Common myeloid progenitor, CD34-positive (primary cell): ENCODE data around the gene XBP1.

ENCODE experiments used
- CTCF ChIA-PET: fragments of 350-600 bp; sonication (Branson Sonifier 250); formaldehyde crosslinking; loops from one replicate; lab custom pipeline; 2021; ENCODE audit warnings: antibody characterized with exemption; lab: Charles Lee
- POLR2A ChIA-PET: fragments of 350-600 bp; sonication (Branson Sonifier 250); formaldehyde crosslinking; loops from one replicate; lab custom pipeline; 2021; ENCODE audit warnings: antibody characterized with exemption; lab: Charles Lee
- DNase-seq, 3 donors: peaks; one replicate each; pipeline versions ENCODE4 v3.0.0 to v3.0.0-alpha.2; 2013
- H3K27ac ChIP-seq, 2 experiments: 1 replicate in 1 of 2; 2 replicates in 1 of 2; pipeline ENCODE4 v1.7.0; 2013; ENCODE audit warnings: inconsistent platforms in 2 of 2, low read length in 2 of 2, mild to moderate bottlenecking in 2 of 2, low read depth in 1 of 2, moderate library complexity in 1 of 2; ENCODE audit not compliant: severe bottlenecking in 2 of 2, insufficient read depth in 1 of 2, poor library complexity in 1 of 2
- H3K27me3 ChIP-seq, 5 experiments: replicated peaks in 2 of 5; 1 replicate in 3 of 5; 2 replicates in 2 of 5; pipeline versions ENCODE4 v1.6.1 to v1.7.0; 2013; ENCODE audit warnings: low read length in 4 of 5, mild to moderate bottlenecking in 2 of 5, moderate library complexity in 2 of 5, inconsistent platforms in 1 of 5; ENCODE audit not compliant: insufficient read depth in 5 of 5, control insufficient read depth in 4 of 5
- H3K36me3 ChIP-seq, 4 experiments: 1 replicate in 2 of 4; 2 replicates in 2 of 4; pipeline versions ENCODE4 v1.6.1 to v1.7.0; 2013; ENCODE audit warnings: low read length in 3 of 4, control low read depth in 1 of 4, mild to moderate bottlenecking in 1 of 4; ENCODE audit not compliant: control insufficient read depth in 4 of 4, insufficient read depth in 4 of 4
- H3K4me1 ChIP-seq, 4 experiments: 1 replicate in 3 of 4; 2 replicates in 1 of 4; pipeline versions ENCODE4 v1.6.1 to v1.7.1; 2013; ENCODE audit warnings: low read length in 3 of 4, mild to moderate bottlenecking in 3 of 4, control low read depth in 1 of 4, inconsistent platforms in 1 of 4, moderate library complexity in 1 of 4; ENCODE audit not compliant: control insufficient read depth in 4 of 4, insufficient read depth in 4 of 4; ENCODE audit errors: control extremely low read depth in 1 of 4
- H3K4me3 ChIP-seq, 7 experiments: 1 replicate in 4 of 7; 2 replicates in 3 of 7; pipeline versions ENCODE4 v1.5.1 to v1.7.0; 2013; ENCODE audit warnings: mild to moderate bottlenecking in 7 of 7, low read length in 6 of 7, moderate library complexity in 6 of 7, inconsistent platforms in 2 of 7, low read depth in 2 of 7, control low read depth in 1 of 7; ENCODE audit not compliant: insufficient read depth in 4 of 7, control insufficient read depth in 1 of 7; ENCODE audit errors: extremely low read depth in 1 of 7
- H3K9me3 ChIP-seq, 5 experiments: 1 replicate in 4 of 5; 2 replicates in 1 of 5; pipeline versions ENCODE4 v1.6.1 to v1.7.1; 2013; ENCODE audit warnings: low read length in 4 of 5, mild to moderate bottlenecking in 2 of 5, inconsistent platforms in 1 of 5, low read depth in 1 of 5, moderate library complexity in 1 of 5; ENCODE audit not compliant: control insufficient read depth in 4 of 5, insufficient read depth in 2 of 5; ENCODE audit errors: control extremely low read depth in 1 of 5
- WGBS: methylation state at CpG from one replicate; pipeline ENCODE4 v1.1.5; 2013; ENCODE audit not compliant: insufficient coverage; 5-methylcytosine and 5-hydroxymethylcytosine counted together

XBP1 gene

DNA sequence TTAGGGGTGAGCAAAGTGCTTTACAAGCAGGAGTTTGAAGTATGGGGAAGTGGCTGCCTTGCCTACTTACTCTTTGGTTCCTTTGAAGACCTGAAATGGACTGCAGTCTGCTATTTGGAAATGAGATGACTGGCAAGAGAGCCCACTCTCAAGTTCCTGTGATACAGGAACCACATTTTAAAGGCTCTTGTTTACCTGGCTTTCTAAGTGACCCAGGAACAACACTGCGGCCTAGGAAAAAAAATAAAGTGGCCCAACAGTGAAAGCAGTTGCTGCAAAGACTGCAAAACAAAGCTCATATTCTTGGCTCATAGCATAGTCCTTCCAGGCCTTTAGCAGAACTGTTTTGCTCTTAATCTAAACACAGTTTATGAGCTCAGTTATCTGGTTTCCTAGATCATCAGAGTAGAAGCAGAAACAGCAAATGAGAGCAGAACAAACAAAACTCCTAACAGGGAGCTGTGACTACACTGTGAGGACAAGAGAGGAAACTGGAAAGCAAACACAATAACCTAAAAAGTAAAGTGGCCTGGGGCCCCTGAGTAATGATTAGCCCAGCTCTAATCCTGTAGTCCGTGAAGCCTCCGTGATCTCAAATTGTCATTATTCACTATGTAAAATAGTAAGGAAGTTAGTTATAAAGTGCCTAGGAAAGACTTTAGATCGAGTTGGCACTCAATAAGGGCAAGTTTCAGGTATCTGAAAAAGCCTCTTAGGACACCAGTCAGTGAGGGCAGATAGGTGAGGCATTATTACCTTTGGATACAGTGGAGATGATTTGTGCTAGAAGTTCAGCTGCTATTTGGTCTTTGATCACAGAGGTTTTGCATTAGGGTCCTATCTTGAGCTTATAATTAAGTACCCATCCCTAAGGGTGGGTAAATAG, 16.3 kb downstream of the XBP1 start:
- DNase-seq = peak in 2 of 3 donors; percentile 58 to 69
- Histone ChIP-seq H3K27me3 (no peaks in the 10 kb centered on the region), H3K9me3 (no peaks in the 10 kb centered on the region), H3K4me3 (no peak overlapping the region), H3K36me3 (peaks cover 19 to 73% (median 45%) of the 10 kb centered on the region in 4 experiments), H3K27ac (peak overlapping the region in 1 of 2 experiments; percentile 52), H3K4me1 (peaks cover 0 to 4% (median under 1%) of the 10 kb centered on the region in 4 experiments)
- POLR2A ChIA-PET = interaction anchor here (0.6 to 1.5 kb wide), 2 partner anchors 10 to 11 kb away, joined by 3 to 4 read pairs; no protein-coding TSS in a partner anchor
- CTCF ChIA-PET = interaction anchor here (0.6 to 9.7 kb wide), 9 partner anchors 9 to 883 kb away, joined by 3 to 110 read pairs (median 4); partner anchors contain the start of gene CCDC117
- 86% methylated on average over 4 of the region's 4 CpGs for WGBS

DNA sequence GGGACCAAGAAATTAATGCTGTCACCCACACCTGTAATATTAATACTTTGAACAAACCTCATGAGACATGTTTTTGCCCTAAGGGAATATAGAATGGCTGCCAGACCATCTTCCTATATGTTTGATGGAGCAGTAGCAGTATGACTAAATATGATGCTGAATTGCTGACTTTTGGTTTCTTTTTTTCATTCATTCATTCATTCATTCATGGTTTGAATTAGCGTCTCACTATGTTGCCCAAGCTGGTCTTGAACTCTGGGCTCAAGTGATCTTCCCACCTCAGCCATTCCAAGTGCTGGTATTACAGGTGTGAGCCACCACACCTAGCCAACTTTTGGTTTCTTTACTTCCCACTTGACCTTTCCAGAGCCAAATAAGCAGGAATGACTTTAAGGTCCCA, 20.1 kb downstream of the XBP1 start:
- peaks cover 0 to 4% (median under 1%) of the 10 kb centered on the region in 4 experiments for H3K4me1 ChIP-seq
- DNase-seq = no peak
- ChIA-PET POLR2A (no interaction called here), CTCF (interaction anchor here (1.7 kb wide), 1 partner anchor 49 kb away, joined by 5 read pairs; no protein-coding TSS in a partner anchor)
- 80% methylated on average over 1 of the region's 1 CpG for WGBS
- no peak overlapping the region for H3K4me3 ChIP-seq
- H3K27me3 ChIP-seq = no peaks in the 10 kb centered on the region
- peaks cover 13 to 64% (median 38%) of the 10 kb centered on the region in 4 experiments for H3K36me3 ChIP-seq
- no peaks in the 10 kb centered on the region for H3K9me3 ChIP-seq
- no peak overlapping the region for H3K27ac ChIP-seq

DNA sequence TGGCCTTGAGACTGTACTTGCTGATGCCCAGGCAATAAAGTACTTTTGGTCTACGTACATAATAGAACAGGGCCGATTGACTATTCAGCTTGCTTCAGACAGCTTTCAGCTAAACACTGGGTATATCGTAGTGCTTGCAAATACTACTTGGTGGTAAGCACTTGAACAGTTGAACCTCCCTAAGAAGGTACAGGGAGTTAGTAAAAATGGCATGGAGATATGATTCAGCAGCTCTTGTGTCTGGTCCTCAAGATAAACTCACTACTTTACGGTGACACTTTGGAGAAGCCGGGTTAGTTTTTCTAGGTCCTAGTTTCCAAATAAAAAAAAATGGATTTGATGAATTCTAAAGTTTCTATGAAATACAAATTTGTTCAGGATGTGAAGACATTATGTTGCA, 20.5 kb downstream of the XBP1 start:
- WGBS = 100% methylated on average over 3 of the region's 5 CpGs
- peaks cover 12 to 61% (median 37%) of the 10 kb centered on the region in 4 experiments for H3K36me3 ChIP-seq
- H3K27ac ChIP-seq = no peak overlapping the region
- H3K27me3 ChIP-seq = no peaks in the 10 kb centered on the region
- ChIA-PET POLR2A (no interaction called here), CTCF (interaction anchor here (1.7 kb wide), 1 partner anchor 49 kb away, joined by 5 read pairs; no protein-coding TSS in a partner anchor)
- no peak overlapping the region for H3K4me3 ChIP-seq
- peaks cover 0 to 6% (median under 1%) of the 10 kb centered on the region in 4 experiments for H3K4me1 ChIP-seq
- no peaks in the 10 kb centered on the region for H3K9me3 ChIP-seq
- peak in 1 of 3 donors; percentile 37 for DNase-seq

DNA sequence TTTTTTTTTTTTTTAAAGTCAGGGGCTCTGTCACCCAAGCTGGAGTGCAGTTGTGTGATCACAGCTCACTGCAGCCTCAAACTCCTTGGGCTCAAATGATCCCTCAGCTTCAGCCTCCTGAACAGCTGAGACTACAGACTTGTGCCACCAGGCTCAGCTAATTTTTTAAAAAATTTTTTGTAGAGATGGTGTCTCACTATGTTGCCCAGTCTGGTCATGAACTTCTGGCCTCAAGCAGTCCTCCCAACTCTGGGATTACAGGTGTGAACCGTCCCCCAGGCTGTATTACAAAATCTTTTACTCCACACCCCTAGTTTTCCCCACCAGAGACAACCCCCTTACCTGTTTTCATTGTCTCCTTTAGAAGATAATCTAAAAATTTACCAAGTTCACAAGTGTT, 26.0 kb downstream of the XBP1 start:
- 100% methylated on average over 1 of the region's 1 CpG for WGBS
- POLR2A ChIA-PET = interaction anchor here (0.7 to 1.3 kb wide), 2 partner anchors 12 to 1273 kb away, joined by 3 read pairs; no protein-coding TSS in a partner anchor
- Histone ChIP-seq H3K36me3 (peaks cover 0 to 28% (median 13%) of the 10 kb centered on the region in 4 experiments), H3K27me3 (no peaks in the 10 kb centered on the region), H3K4me1 (peaks cover 0 to 19% (median 12%) of the 10 kb centered on the region in 4 experiments), H3K4me3 (peak overlapping the region in 1 of 7 experiments; percentile 98), H3K27ac (no peak overlapping the region), H3K9me3 (no peaks in the 10 kb centered on the region)
- DNase-seq = no peak
- CTCF ChIA-PET = interaction anchor here (1.0 to 1.1 kb wide), 2 partner anchors 13 to 26 kb away, joined by 3 read pairs; partner anchors contain the start of gene XBP1

DNA sequence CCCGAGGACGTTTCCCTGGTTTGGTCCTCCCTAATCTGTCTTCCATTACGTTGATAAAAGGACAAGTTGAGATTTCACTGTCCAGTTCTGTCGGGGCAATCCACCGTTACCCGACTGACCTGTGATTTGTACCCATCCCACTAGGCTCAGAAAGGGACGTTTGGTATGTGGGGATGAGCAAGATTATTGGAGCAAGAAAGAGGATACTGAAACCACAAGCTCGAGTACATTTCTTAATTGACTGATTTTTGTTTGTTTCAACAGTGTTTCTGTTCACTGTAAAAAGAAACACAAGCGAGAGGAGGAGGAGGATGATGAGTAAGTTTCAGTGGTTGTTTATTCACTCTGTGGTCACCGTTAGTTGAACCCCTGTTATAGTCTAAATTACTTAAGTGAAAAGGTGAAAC, 26.9 kb downstream of the XBP1 start:
- DNase-seq = no peak
- WGBS = 5% methylated on average over 6 of the region's 10 CpGs

DNA sequence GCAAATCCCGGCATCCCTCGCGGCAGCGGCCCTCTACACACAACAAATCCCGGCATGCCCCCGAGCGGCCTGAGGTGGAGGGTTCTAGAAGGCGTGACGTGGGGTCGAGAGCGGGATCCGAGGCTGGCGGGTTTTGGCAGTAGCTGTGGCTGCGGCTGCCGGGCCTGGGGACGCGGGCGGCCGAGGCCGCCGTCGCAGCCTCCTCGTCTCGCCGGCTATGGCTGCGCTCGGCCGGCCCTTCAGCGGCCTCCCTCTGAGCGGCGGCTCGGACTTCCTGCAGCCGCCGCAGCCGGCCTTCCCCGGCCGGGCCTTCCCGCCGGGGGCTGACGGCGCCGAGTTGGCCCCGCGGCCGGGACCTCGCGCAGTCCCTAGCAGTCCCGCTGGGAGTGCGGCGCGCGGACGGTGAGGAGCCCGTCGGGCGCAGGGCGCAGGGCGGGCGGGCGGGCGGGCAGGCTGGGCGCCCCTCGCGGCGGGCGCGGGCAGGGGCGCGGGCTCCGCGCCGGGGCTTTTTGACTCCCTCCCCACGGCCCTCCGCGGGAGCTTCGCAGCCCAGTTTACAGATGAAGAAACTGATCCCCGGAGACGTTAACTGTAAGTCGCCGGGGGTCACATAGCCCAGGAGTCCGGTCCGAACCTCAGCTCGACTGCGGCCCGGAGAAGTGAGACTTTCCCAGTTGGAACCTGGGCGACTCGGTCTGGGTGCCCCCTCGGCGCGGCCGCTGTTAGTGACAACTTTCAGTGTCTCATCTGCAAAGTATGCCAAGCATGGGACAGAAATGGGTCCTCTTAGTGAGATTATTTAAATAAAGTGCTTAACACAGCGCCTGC, 27.5 kb downstream of the XBP1 start, which contains the start of gene CCDC117:
Gene CCDC117, plus strand, starts transcription at position 63 of the 828 bp plus-strand sequence. Its CDS starts 155 bp downstream, at position 218.
- ChIA-PET CTCF (interaction anchor here (0.9 to 2.1 kb wide), 2 partner anchors 11 to 98 kb away, joined by 3 to 6 read pairs; no protein-coding TSS in a partner anchor), POLR2A (interaction anchor here (0.5 to 1.3 kb wide), 5 partner anchors 13 to 833 kb away, joined by 3 to 6 read pairs (median 4); partner anchors contain the start of genes CHEK2 and HSCB)
- H3K4me3 ChIP-seq = peak within 1 kb of the TSS; percentile 85 to 98 (median 90)
- under 1% methylated on average over 77 of the region's 92 CpGs for WGBS
- H3K9me3 ChIP-seq = peaks cover 0 to 3% (median 0%) of the 10 kb centered on the region in 5 experiments
- H3K27me3 ChIP-seq = no peaks in the 10 kb centered on the region
- peaks cover 0 to 19% (median 12%) of the 10 kb centered on the region in 4 experiments for H3K36me3 ChIP-seq
- peak; percentile 97 to 98 (median 98) for DNase-seq
- H3K4me1 ChIP-seq = peaks cover 0 to 19% (median 12%) of the 10 kb centered on the region in 4 experiments
- peak within 1 kb of the TSS; percentile 79 to 93 for H3K27ac ChIP-seq

More for the DNA sequence above, 26.9 kb downstream of the XBP1 start:
- H3K9me3 ChIP-seq = peaks cover 0 to 3% (median 0%) of the 10 kb centered on the region in 5 experiments
- ChIA-PET CTCF (interaction anchor here (0.9 to 2.1 kb wide), 2 partner anchors 11 to 98 kb away, joined by 3 to 6 read pairs; no protein-coding TSS in a partner anchor), POLR2A (interaction anchor here (1.3 kb wide), 1 partner anchor 13 kb away, joined by 3 read pairs; no protein-coding TSS in a partner anchor)
- peak overlapping the region; percentile 85 to 98 (median 90) for H3K4me3 ChIP-seq
- peak overlapping the region; percentile 64 to 80 for H3K27ac ChIP-seq
- no peaks in the 10 kb centered on the region for H3K27me3 ChIP-seq
- peaks cover 0 to 19% (median 12%) of the 10 kb centered on the region in 4 experiments for H3K4me1 ChIP-seq
- H3K36me3 ChIP-seq = peaks cover 0 to 24% (median 13%) of the 10 kb centered on the region in 4 experiments
